GM18909 (cell line): Measurements from ENCODE around the gene KRT72.

Source experiments
- ATAC-seq: cut with Tn5 transposase; IDR thresholded peaks from one replicate; pipeline ENCODE4 v1.9.1; 2021; ENCODE audit warnings: mild to moderate bottlenecking; ENCODE audit not compliant: unreplicated experiment, poor library complexity

KRT72 gene

GRCh38 chr12:52630599-52631200 is 29.4 kb upstream of the KRT72 start:
- ATAC-seq, result no peak

GRCh38 chr12:52630008-52630500 is 28.8 kb upstream of the KRT72 start:
- no peak for ATAC-seq

GRCh38 chr12:52629281-52630007 is 28.2 kb upstream of the KRT72 start:
- ATAC-seq, result no peak

GRCh38 chr12:52628841-52629240 is 27.6 kb upstream of the KRT72 start:
- no peak for ATAC-seq

GRCh38 chr12:52628111-52628507 is 26.8 kb upstream of the KRT72 start:
- no peak for ATAC-seq

GRCh38 chr12:52627395-52628110 is 26.3 kb upstream of the KRT72 start:
- no peak for ATAC-seq

- ATAC-seq, result no peak
Observed at GRCh38 chr12:52622349-52622748, 21.1 kb upstream of the KRT72 start.

GRCh38 chr12:52618866-52619265 is 17.6 kb upstream of the KRT72 start:
- ATAC-seq, result no peak

GRCh38 chr12:52618216-52618615 is 17.0 kb upstream of the KRT72 start, which contains the start of gene KRT73:
Gene KRT73, minus strand, starts transcription at chr12:52618559. Its CDS starts 35 bp downstream, at chr12:52618524.
- ATAC-seq, result no peak

- no peak for ATAC-seq
Observed at GRCh38 chr12:52617403-52617785, 16.1 kb upstream of the KRT72 start.

GRCh38 chr12:52616680-52617402 is 15.6 kb upstream of the KRT72 start:
- ATAC-seq, result no peak

- ATAC-seq, result no peak
Observed at GRCh38 chr12:52615912-52616311, 14.6 kb upstream of the KRT72 start.

- no peak for ATAC-seq
Observed at GRCh38 chr12:52615208-52615868, 14.1 kb upstream of the KRT72 start.

- no peak for ATAC-seq
Observed at GRCh38 chr12:52614381-52615207, 13.3 kb upstream of the KRT72 start.

- ATAC-seq, result no peak
Observed at GRCh38 chr12:52613384-52614030, 12.2 kb upstream of the KRT72 start.

GRCh38 chr12:52612431-52613383 is 11.4 kb upstream of the KRT72 start:
- no peak for ATAC-seq

- no peak for ATAC-seq
Observed at GRCh38 chr12:52611080-52611468, 9.8 kb upstream of the KRT72 start.
